GM18505 (cell line): ENCODE data around the gene KIRREL2.
"Not testable (repeated sequence)": the region's sequence is repeated elsewhere in the genome, so short reads cannot be mapped to it uniquely, and the experiment has no call there.

Experiments
- ATAC-seq: cut with Tn5 transposase; IDR thresholded peaks from one replicate; pipeline ENCODE4 v1.9.1; 2021; ENCODE audit not compliant: unreplicated experiment
- POLR2A ChIP-seq: IDR thresholded peaks from 4 replicates; pipeline ENCODE4 v1.6.1; 2011; ENCODE audit warnings: borderline replicate concordance; ENCODE audit not compliant: insufficient read depth, insufficient read length; ENCODE audit errors: extremely low read depth

Gene KIRREL2

DNA sequence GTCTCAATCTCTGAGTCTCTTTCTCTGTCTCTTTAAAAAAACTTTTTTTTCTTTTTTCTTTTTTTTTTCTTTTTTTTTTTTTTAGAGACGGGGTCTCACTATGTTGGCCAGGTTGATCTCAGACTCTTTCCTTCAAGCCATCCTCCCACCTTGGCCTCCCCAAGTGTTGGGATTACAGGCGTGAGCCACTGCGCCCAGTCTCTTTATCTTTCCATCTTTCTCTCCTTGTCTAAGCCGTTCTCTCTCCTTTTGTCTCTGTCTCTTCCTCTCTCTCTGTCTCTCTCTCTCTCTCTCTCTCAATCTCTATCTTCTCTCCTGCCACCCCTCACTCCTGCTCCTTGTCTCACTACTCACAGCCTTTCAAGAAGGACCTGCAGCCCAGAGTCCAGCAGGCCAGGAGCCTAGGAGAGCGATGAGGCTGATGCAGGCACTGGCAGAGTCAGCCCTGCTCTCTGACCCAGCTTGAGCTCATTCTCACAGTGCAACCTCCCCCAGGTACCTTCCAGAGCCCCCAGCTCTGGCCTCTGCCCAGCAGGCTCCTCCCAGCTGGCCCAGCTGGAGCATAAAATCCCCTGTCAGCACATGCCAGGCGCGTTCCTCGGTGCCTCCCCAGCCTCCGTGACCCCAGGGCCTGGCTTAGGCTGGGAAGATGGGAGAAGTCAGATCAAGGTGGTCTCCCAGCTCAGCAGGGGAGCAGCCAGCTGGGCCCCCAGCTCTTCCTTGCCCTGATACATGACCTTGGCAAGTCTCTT lies 4.5 kb upstream of the KIRREL2 start, which contains the start of gene NPHS1:
TSS of gene NPHS1 (minus strand) at position 476 of the 752 bp plus-strand sequence. CDS start 667 bp downstream, outside the sequence.
- no peak for TF ChIP-seq POLR2A
- no peak for ATAC-seq

DNA sequence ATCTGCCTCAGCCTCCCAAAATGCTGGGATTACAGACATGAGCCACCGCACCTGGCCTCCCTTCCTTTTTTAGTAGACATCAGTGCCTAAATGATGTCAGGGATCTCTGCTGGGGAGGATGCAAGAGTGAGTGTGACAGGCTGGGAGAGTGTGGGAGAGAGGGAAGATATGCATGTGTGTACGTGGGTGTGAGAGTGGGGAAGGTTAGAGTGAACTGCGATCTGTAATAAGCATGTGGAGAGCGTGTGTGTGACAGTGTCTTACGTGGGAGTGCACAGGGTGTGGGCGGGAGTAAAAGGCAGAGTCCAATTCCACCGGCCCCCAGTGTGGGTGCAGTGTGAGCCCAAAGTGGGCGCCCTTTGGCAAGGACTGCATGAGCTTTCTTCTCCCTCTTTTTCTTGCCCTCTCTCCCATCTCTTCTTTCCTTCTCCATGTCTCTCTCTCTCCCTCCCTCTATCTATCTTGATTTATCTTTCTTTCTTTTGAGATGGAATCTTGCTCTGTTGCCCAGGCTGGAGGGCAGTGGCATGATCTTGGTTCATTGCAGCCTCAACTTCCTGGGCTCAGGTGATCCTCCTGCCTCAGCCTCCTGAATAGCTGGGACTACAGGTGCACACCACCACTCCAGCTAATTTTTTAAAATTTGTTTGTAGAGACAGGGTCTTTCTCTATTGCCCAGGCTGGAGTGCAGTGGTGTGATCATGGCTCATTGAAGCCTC lies 3.5 kb upstream of the KIRREL2 start:
- ATAC-seq: no peak
- TF ChIP-seq POLR2A: no peak

- ATAC-seq: no peak
- no peak for TF ChIP-seq POLR2A
Measured at GRCh38 chr19:35858311-35858710, 1.6 kb downstream of the KIRREL2 start.

DNA sequence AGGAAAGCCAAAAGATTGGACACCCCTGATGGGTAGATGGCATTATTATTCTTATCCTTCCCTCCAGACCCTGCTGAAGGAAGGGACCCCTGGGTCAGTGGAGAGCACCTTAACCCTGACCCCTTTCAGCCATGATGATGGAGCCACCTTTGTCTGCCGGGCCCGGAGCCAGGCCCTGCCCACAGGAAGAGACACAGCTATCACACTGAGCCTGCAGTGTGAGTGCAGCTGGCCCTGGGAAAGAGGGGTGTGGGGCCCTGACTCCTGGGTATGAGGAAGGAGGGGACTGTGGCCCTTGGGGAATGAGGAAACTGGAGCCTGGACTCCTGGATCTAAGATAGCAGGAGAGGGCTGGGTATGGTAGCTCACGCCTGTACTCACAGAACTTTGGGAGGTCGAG lies 2.7 kb downstream of the KIRREL2 start:
- TF ChIP-seq POLR2A: no peak
- ATAC-seq: no peak

- TF ChIP-seq POLR2A: no peak
- ATAC-seq: no peak
Measured at GRCh38 chr19:35860436-35860817, 3.7 kb downstream of the KIRREL2 start.

- ATAC-seq: no peak
- no peak for TF ChIP-seq POLR2A
Measured at GRCh38 chr19:35860818-35861639, 4.3 kb downstream of the KIRREL2 start.

DNA sequence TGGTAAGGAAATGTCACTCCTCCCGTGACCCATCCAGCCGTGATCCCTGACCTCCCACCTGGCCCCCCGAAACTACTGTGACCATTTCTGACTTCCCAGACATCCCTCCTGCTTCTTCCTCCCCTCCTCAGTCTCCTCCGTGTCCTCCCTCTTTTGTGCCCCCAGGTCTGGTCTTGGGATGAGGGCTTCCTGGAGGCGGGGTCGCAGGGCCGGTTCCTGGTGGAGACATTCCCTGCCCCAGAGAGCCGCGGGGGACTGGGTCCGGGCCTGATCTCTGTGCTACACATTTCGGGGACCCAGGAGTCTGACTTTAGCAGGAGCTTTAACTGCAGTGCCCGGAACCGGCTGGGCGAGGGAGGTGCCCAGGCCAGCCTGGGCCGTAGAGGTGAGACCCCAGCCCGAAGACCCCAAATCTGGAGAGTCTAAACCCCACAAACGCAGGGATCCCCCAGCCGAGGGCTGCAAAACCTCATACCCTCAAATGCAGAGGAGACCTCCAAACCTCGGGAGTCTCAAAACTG lies 5.0 kb downstream of the KIRREL2 start:
- ATAC-seq: no peak
- no peak for TF ChIP-seq POLR2A

DNA sequence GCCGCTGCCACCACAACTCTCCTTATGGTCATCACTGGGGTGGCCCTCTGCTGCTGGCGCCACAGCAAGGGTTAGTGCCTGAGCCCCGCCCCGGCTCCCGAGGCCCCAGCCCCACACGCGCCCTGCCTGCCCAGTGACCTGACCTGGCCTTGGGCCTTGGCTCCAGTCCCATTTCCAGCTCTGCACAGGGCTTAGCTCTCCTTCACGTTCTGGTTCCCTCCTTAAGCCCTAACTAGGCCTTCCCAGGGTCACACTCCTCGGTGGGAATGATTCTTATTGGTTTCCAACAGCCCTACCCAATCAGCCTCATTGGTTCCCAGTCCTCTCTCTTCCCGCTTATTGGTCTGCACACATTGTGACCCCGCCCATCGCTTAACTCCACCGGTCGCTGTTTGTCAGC lies 5.8 kb downstream of the KIRREL2 start:
- TF ChIP-seq POLR2A: no peak
- no peak for ATAC-seq

DNA sequence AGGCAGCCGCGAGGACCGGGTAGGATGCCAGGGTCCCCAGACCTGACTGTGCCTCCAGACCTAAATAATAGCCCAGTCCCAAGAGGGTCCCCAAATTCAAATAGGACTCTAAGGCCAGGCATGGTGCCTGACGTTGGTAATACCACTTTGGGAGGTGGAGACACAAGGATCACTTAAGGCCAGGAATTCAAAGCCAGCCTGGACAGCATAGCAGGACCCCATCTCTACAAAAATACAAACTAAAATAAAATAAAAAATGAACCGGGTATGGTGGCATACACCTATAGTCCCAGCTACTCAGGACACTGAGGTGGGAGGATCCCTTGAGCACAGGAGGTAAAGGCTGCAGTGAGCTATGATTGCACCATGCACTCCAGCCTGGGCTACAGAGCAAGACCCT lies 6.3 kb downstream of the KIRREL2 start:
- TF ChIP-seq POLR2A: no peak
- no peak for ATAC-seq

- TF ChIP-seq POLR2A: no peak
- no peak for ATAC-seq
Measured at GRCh38 chr19:35868172-35868822, 11.6 kb downstream of the KIRREL2 start, which contains the start of gene APLP1. Gene APLP1, plus strand, starts transcription at chr19:35868574. Its CDS starts 63 bp downstream, at chr19:35868637.

DNA sequence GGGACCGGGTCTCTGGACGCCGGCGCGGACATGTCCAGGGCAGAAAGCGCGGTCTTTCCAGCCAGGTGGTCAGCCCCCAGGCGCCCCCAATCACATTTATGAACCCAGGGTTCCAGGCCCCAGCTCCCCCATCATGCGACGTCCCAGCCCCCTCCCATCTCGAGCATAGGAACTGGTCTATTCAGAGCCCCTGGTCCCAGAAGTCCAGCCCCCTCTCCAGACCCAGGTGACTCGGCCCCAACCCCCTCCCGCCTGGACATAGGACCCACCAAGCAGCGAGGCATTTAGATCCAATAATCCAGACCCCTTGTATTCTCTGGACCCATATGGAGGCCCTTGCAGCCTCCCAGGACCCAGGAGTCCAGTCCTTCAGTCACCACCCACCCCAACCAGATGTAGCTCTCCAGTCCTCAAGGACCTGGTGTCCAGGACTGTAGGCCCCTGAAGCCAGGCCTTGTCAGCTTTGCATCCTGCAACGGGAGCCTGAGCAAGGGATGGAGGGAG lies 12.2 kb downstream of the KIRREL2 start:
- no peak for TF ChIP-seq POLR2A
- no peak for ATAC-seq

DNA sequence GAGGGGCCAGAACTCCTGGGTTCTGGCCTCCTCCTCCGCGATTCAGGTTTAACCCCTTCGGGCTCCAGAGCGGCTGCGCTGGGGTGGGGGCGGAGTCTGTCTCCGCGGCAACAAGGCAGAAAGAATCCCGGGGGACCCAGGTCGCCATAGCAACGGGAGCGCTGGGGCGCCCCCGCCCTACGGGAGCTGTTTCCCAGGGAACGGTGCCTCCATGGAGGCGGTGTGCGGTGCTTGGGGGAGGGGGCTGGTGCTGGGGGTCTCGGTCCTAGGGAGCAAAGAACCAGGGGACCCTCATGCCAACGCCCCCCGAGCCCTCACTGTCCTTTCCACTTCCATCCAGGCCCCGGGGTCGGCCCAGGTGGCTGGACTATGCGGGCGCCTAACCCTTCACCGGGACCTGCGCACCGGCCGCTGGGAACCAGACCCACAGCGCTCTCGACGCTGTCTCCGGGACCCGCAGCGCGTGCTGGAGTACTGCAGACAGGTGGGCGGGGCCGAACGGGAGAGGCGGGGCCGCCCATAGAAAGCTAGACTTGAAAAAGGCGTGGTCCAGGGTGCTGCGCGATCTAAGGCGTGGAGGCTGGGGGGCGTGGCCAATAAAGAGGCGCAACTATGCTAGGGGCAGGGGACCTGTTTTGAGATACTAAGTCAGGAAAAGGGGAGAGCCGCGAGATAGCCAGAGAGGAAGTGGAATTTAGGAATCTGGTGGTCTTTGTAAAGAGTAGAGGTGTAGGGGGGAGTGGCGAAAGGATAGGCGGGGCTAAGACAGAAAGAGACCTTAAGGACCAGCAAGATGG lies 12.8 kb downstream of the KIRREL2 start:
- ATAC-seq: no peak
- no peak for TF ChIP-seq POLR2A

- ATAC-seq: not testable (repeated sequence)
Measured at GRCh38 chr19:35870124-35870736, 13.5 kb downstream of the KIRREL2 start.
